HCT116 (cell line): ENCODE measurements around the gene KCNG1. TPM values are rescaled to one million over a fixed set of nuclear protein-coding genes. Genes with fewer than 3 reads are reported as not detected.

Experiments used
- ATAC-seq: fragments of 200-7000 bp; cut with Tn5 transposase; 2 replicates; pipeline ENCODE4 v1.9.1; 2020; ENCODE audit warnings: mild to moderate bottlenecking, moderate library complexity
- BruUV-seq: library from RNA; stranded (reverse); fragments of 400-500 nt; replicated peaks from 2 replicates; lab custom pipeline; 2021; lab: Mats Ljungman, UMichigan
- CTCF ChIA-PET: fragments of 300-600 bp; sonication (Branson Sonifier 250); formaldehyde crosslinking; loops from one replicate; lab custom pipeline; 2021; ENCODE audit warnings: antibody characterized with exemption; lab: Charles Lee
- POLR2A ChIA-PET: fragments of 300-600, 350-600 bp; sonication (Branson Sonifier 250); formaldehyde crosslinking; loops from one replicate; lab custom pipeline; 2021; ENCODE audit warnings: antibody characterized with exemption; lab: Charles Lee
- RAD21 ChIA-PET, 2 experiments: fragments of 300-600 bp; sonication (Branson Sonifier 250); formaldehyde crosslinking; loops; one replicate each; lab custom pipeline; 2023; ENCODE audit warnings: low total read pairs in 2 of 2; ENCODE audit not compliant: uncharacterized antibody in 2 of 2, unreplicated experiment in 2 of 2, low non-redundant PET in 1 of 2; lab: Charles Lee
- DNase-seq: peaks from one replicate; pipeline ENCODE4 v3.0.0-alpha.2; 2010; ENCODE audit warnings: low read depth, low spot score
- H2AFZ ChIP-seq: fragments of 200-600 bp; shearing (Covaris generic), sonication (generic); 2 replicates; pipeline ENCODE4 v1.6.1; 2017; ENCODE audit warnings: low read depth, mixed run types, mixed read lengths, antibody characterized with exemption, low read length; ENCODE audit not compliant: poor library complexity, severe bottlenecking
- H3K27ac ChIP-seq: 2 replicates; pipeline ENCODE4 v1.5.1; 2012; ENCODE audit warnings: low read depth, low read length
- H3K27me3 ChIP-seq: fragments of 200-600 bp; sonication (generic); 2 replicates; pipeline ENCODE4 v1.6.1; 2016; ENCODE audit warnings: mixed run types, low read length, mixed read lengths; ENCODE audit not compliant: insufficient read depth
- H3K36me3 ChIP-seq, 2 experiments: fragments of 200-500 bp in 1 of 2; fragments of 200-600 bp in 1 of 2; sonication (Bioruptor generic) in 1 of 2; sonication (generic) in 1 of 2; 2 replicates each; pipeline versions ENCODE4 v1.5.1 to v1.6.1; 2014 to 2016; ENCODE audit warnings: low read length in 2 of 2, inconsistent platforms in 1 of 2, mixed read lengths in 1 of 2, mixed run types in 1 of 2; ENCODE audit not compliant: insufficient read depth in 2 of 2, control insufficient read depth in 1 of 2
- H3K4me1 ChIP-seq, 2 experiments: fragments of 200-600 bp in 1 of 2; sonication (generic) in 1 of 2; 2 replicates each; pipeline versions ENCODE4 v1.5.1 to v1.6.1; 2012 to 2017; ENCODE audit warnings: low read length in 2 of 2, inconsistent platforms in 1 of 2, mild to moderate bottlenecking in 1 of 2, mixed read lengths in 1 of 2, mixed run types in 1 of 2, moderate library complexity in 1 of 2; ENCODE audit not compliant: insufficient read depth in 2 of 2, control insufficient read depth in 1 of 2
- H3K4me2 ChIP-seq: fragments of 200-600 bp; sonication (generic); 2 replicates; pipeline ENCODE4 v1.6.1; 2017; ENCODE audit warnings: mixed run types, low read length, mixed read lengths
- H3K4me3 ChIP-seq, 2 experiments: fragments of 200-600 bp in 1 of 2; sonication (generic) in 1 of 2; replicated peaks in 1 of 2; 2 replicates each; pipeline ENCODE4 v1.5.1; 2011 to 2016; ENCODE audit warnings: low read length in 2 of 2, control low read depth in 1 of 2, low read depth in 1 of 2, mild to moderate bottlenecking in 1 of 2, mixed read lengths in 1 of 2, mixed run types in 1 of 2
- H3K79me2 ChIP-seq: fragments of 200-600 bp; sonication (generic); 2 replicates; pipeline ENCODE4 v1.6.1; 2017; ENCODE audit warnings: mild to moderate bottlenecking, mixed run types, low read length, moderate library complexity, mixed read lengths; ENCODE audit not compliant: insufficient read depth
- H3K9ac ChIP-seq: fragments of 200-600 bp; sonication (generic); 2 replicates; pipeline ENCODE4 v1.6.1; 2016; ENCODE audit warnings: low read length, mixed read lengths
- H3K9me2 ChIP-seq: fragments of 200-600 bp; sonication (generic), shearing (Covaris generic); 2 replicates; pipeline ENCODE4 v1.6.1; 2017; ENCODE audit warnings: mixed run types, mild to moderate bottlenecking, moderate library complexity; ENCODE audit not compliant: insufficient read depth
- H3K9me3 ChIP-seq, 2 experiments: fragments of 200-500 bp in 1 of 2; fragments of 200-600 bp in 1 of 2; sonication (Bioruptor generic) in 1 of 2; sonication (generic) in 1 of 2; 2 replicates each; pipeline ENCODE4 v1.6.1; 2014 to 2017; ENCODE audit warnings: low read length in 2 of 2, mixed read lengths in 2 of 2, inconsistent platforms in 1 of 2, low read depth in 1 of 2, mild to moderate bottlenecking in 1 of 2, mixed run types in 1 of 2, moderate library complexity in 1 of 2; ENCODE audit not compliant: control insufficient read depth in 1 of 2, insufficient read depth in 1 of 2
- H4K20me1 ChIP-seq: fragments of 200-600 bp; sonication (generic), shearing (Covaris generic); 2 replicates; pipeline ENCODE4 v1.6.1; 2017; ENCODE audit warnings: mixed run types, mild to moderate bottlenecking, moderate library complexity; ENCODE audit not compliant: insufficient read depth
- EGR1 ChIP-seq: IDR thresholded peaks from 2 replicates; pipeline ENCODE4 v1.6.1; 2012; ENCODE audit warnings: low read depth
- EZH2 ChIP-seq: fragments of 200-600 bp; sonication (generic); IDR thresholded peaks from 2 replicates; pipeline ENCODE4 v1.6.1; 2017; ENCODE audit warnings: antibody characterized with exemption, mixed run types
- JUND ChIP-seq: IDR thresholded peaks from 2 replicates; pipeline ENCODE4 v1.6.1; 2012
- POLR2A ChIP-seq: IDR thresholded peaks from 2 replicates; pipeline ENCODE4 v1.7.0; 2011; ENCODE audit warnings: borderline replicate concordance; ENCODE audit not compliant: insufficient read depth, insufficient read length; ENCODE audit errors: extremely low read depth
- RAD21 ChIP-seq: IDR thresholded peaks from 2 replicates; pipeline ENCODE4 v1.6.1; 2012; ENCODE audit warnings: low read depth, mild to moderate bottlenecking
- SRF ChIP-seq: IDR thresholded peaks from 2 replicates; pipeline ENCODE4 v1.6.1; 2012; ENCODE audit warnings: low read depth
- TCF7L2 ChIP-seq: IDR thresholded peaks from 2 replicates; pipeline ENCODE4 v1.7.0; 2011; ENCODE audit warnings: borderline replicate concordance, inconsistent platforms; ENCODE audit not compliant: insufficient read depth, insufficient read length; ENCODE audit errors: extremely low read depth
- YY1 ChIP-seq: IDR thresholded peaks from 2 replicates; pipeline ENCODE4 v1.6.1; 2011; ENCODE audit warnings: low read length, low read depth, moderate library complexity, mild to moderate bottlenecking; ENCODE audit not compliant: insufficient replicate concordance; ENCODE audit errors: extremely low read depth
- ZFX ChIP-seq: fragments of 450-650 bp; IDR thresholded peaks from 2 replicates; pipeline ENCODE4 v1.6.1; 2017
- intact Hi-C: fragments of 100-400 bp; cut with micrococcal nuclease; formaldehyde crosslinking; loops from 2 replicates; pipeline ENCODE4 v1.10.0; 2022
- total RNA-seq: library from RNA; stranded (reverse); gene quantifications from one replicate; pipeline ENCODE4 v1.2.1, GENCODE V29; 2021; ENCODE audit not compliant: unreplicated experiment

The KCNG1 gene
- total RNA-seq, 1 experiment from 2014 or later = 54.6 TPM

- Histone ChIP-seq H2AFZ (no peak overlapping the region), H3K9me3 (no peaks in the 10 kb centered on the region), H4K20me1 (no peaks in the 10 kb centered on the region), H3K4me2 (no peak overlapping the region), H3K36me3 (no peaks in the 10 kb centered on the region), H3K4me3 (no peak overlapping the region), H3K9ac (no peak overlapping the region), H3K27me3 (peaks cover 27% of the 10 kb centered on the region), H3K79me2 (peaks cover 29% of the 10 kb centered on the region), H3K27ac (no peak overlapping the region), H3K4me1 (peaks cover 3 to 19% of the 10 kb centered on the region in 2 experiments; a peak in 3 of 4 replicates), H3K9me2 (no peaks in the 10 kb centered on the region)
- intact Hi-C loops = no loop called here
- ChIA-PET CTCF (interaction anchor here (0.8 kb wide), 1 partner anchor 9 kb away, joined by 8 read pairs; no protein-coding TSS in a partner anchor), RAD21 (no interaction called here), POLR2A (interaction anchor here (1.2 kb wide), 1 partner anchor 251 kb away, joined by 5 read pairs; no protein-coding TSS in a partner anchor)
- DNase-seq = no peak
- BruUV-seq = no TSS peak
- TF ChIP-seq EZH2 (no peak), TCF7L2 (peak; percentile 62), YY1 (no peak), SRF (no peak), EGR1 (no peak)
- no peak for ATAC-seq
Measured at GRCh38 chr20:51024761-51025160, 1.9 kb upstream of the KCNG1 start.

GRCh38 chr20:51023617-51024155 is 779 bp upstream of the KCNG1 start:
- intact Hi-C loops = no loop called here
- peaks cover 3 to 19% of the 10 kb centered on the region in 2 experiments; a peak in 3 of 4 replicates for H3K4me1 ChIP-seq
- ChIA-PET POLR2A (no interaction called here), CTCF (no interaction called here), RAD21 (no interaction called here)
- H3K9me3 ChIP-seq = no peaks in the 10 kb centered on the region
- ATAC-seq (no peak), DNase-seq (no peak)
- peak overlapping the region in 1 of 2 experiments; percentile 92; a peak in 3 of 4 replicates for H3K4me3 ChIP-seq
- TF ChIP-seq ZFX (no peak), POLR2A (no peak), JUND (no peak), RAD21 (no peak), TCF7L2 (no peak), EGR1 (no peak)
- H2AFZ ChIP-seq = no peak overlapping the region
- H3K27me3 ChIP-seq = peaks cover 17% of the 10 kb centered on the region; the same call in 1 of the 2 replicates
- no peaks in the 10 kb centered on the region for H3K36me3 ChIP-seq
- H4K20me1 ChIP-seq = no peaks in the 10 kb centered on the region
- H3K9ac ChIP-seq = peak overlapping the region; percentile 82
- peaks cover 29% of the 10 kb centered on the region for H3K79me2 ChIP-seq
- H3K27ac ChIP-seq = no peak overlapping the region; the same call in 1 of the 2 replicates
- H3K4me2 ChIP-seq = peak overlapping the region; percentile 99
- TSS peak; percentile 24 for BruUV-seq
- no peaks in the 10 kb centered on the region for H3K9me2 ChIP-seq
